Measurements from ENCODE around the gene CEND1. TPM values are rescaled to one million over a fixed set of nuclear protein-coding genes. Genes with fewer than 3 reads are reported as not detected.
A peak's percentile ranks its signal among the peaks of the same experiment; 100 is the strongest.

The CEND1 gene
- total RNA-seq, 1 donor from 2014 or later = not detected

- Mint-ChIP-seq H3K27me3 (ENCODE audit: unreplicated experiment) (peaks cover 6% of the 10 kb centered on the region), H3K4me3 (ENCODE audit: unreplicated experiment) (peak within 1 kb of the TSS; percentile 94), H3K36me3 (ENCODE audit: low read depth, unreplicated experiment) (peaks cover 3% of the 10 kb centered on the region), H3K9me3 (ENCODE audit: unreplicated experiment) (no peaks in the 10 kb centered on the region), H3K27ac (ENCODE audit: unreplicated experiment) (no peak within 1 kb of the TSS), H3K4me1 (ENCODE audit: unreplicated experiment) (peaks cover 9% of the 10 kb centered on the region)
- DNase-seq (ENCODE audit: low spot score) = peak; percentile 97
- TF ChIP-seq CTCF (IDR thresholded peaks at IDR 0.05; ENCODE audit: unreplicated experiment) = no peak
These were observed 12.3 kb downstream of the CEND1 start, which contains the start of gene GATD1 for GRCh38 chr11:777288-778255. TSS of gene GATD1 (minus strand) at chr11:777487. CDS start at chr11:777462, 25 bp downstream.

- H3K9me3 Mint-ChIP-seq (ENCODE audit: unreplicated experiment) = no peaks in the 10 kb centered on the region
- H3K4me3 Mint-ChIP-seq (ENCODE audit: unreplicated experiment) = peak overlapping the region; percentile 94
These were observed 13.2 kb downstream of the CEND1 start for GRCh38 chr11:776561-777287.

DNA sequence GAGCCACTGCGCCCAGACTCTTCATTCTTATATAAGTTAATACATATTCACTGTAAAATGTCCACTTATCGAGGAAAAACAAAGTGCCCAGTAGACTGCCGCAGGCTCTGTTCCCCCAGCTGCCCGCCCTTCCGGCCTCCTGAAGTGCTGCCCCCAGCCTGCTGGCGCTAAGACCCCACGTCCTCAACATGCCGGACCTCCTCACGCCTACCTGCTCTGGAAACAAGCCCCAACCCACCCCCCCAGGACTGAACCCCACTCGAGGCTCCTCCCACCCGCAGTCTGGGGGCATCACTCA, 13.7 kb downstream of the CEND1 start:
- peaks cover 9% of the 10 kb centered on the region for H3K4me1 Mint-ChIP-seq (ENCODE audit: unreplicated experiment)
- TF ChIP-seq CTCF (IDR thresholded peaks at IDR 0.05; ENCODE audit: unreplicated experiment) = no peak
- H3K9me3 Mint-ChIP-seq (ENCODE audit: unreplicated experiment) = no peaks in the 10 kb centered on the region
- DNase-seq (ENCODE audit: low spot score) = no peak
- H3K27me3 Mint-ChIP-seq (ENCODE audit: unreplicated experiment) = peaks cover 6% of the 10 kb centered on the region
- no peak overlapping the region for H3K27ac Mint-ChIP-seq (ENCODE audit: unreplicated experiment)
- H3K36me3 Mint-ChIP-seq (ENCODE audit: low read depth, unreplicated experiment) = peaks cover 3% of the 10 kb centered on the region
- peak overlapping the region; percentile 94 for H3K4me3 Mint-ChIP-seq (ENCODE audit: unreplicated experiment)

More at GRCh38 chr11:776561-777287, 13.2 kb downstream of the CEND1 start:
- Mint-ChIP-seq H3K27ac (ENCODE audit: unreplicated experiment) (no peak overlapping the region), H3K27me3 (ENCODE audit: unreplicated experiment) (peaks cover 6% of the 10 kb centered on the region), H3K36me3 (ENCODE audit: low read depth, unreplicated experiment) (peaks cover 3% of the 10 kb centered on the region), H3K4me1 (ENCODE audit: unreplicated experiment) (peaks cover 9% of the 10 kb centered on the region)
- peak; percentile 62 for DNase-seq (ENCODE audit: low spot score)
- no peak for TF ChIP-seq CTCF (IDR thresholded peaks at IDR 0.05; ENCODE audit: unreplicated experiment)

DNA sequence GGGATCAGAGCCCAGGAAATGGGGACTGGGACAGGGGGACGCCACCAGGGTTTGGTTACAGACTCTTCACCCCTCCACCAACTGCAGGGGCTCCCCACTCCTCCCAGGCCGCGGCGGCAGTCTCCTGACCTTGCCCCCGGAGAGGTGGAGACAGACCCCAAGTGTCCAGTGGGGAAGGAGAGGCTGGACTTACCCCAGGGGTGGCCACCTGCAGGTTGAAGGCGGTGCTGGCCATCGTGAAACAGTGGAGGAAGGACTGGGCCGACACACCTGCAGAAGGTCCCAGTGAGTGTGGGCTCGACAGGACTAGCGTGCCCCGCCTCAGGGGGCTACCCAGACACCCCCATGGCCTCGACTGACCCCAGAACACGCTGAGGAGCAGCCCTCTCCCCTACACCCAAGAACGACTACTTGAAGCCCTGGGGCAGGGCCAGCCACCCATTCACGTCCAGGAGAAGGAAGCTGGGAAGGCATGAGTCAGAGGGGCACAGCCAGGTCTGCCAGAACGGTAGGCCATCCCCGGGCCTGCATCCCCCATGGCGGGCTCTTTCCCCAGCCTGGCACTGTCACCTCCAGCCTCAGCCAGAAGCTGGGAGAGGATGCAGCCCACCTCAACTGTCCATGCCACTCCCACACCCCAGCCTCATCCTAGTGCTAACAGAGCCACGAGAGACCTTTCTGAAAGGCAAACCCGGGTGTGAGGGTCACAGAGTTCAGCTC, 14.9 kb downstream of the CEND1 start:
- Mint-ChIP-seq H3K27me3 (ENCODE audit: unreplicated experiment) (peaks cover 6% of the 10 kb centered on the region), H3K36me3 (ENCODE audit: low read depth, unreplicated experiment) (no peaks in the 10 kb centered on the region), H3K4me1 (ENCODE audit: unreplicated experiment) (peaks cover 7% of the 10 kb centered on the region), H3K9me3 (ENCODE audit: unreplicated experiment) (no peaks in the 10 kb centered on the region), H3K27ac (ENCODE audit: unreplicated experiment) (no peak overlapping the region), H3K4me3 (ENCODE audit: unreplicated experiment) (no peak overlapping the region)
- no peak for DNase-seq (ENCODE audit: low spot score)
- TF ChIP-seq CTCF (IDR thresholded peaks at IDR 0.05; ENCODE audit: unreplicated experiment) = no peak

All from endothelial cell (in vitro differentiated cells).